ENCODE measurements around the gene IL17C.

The IL17C gene

DNA sequence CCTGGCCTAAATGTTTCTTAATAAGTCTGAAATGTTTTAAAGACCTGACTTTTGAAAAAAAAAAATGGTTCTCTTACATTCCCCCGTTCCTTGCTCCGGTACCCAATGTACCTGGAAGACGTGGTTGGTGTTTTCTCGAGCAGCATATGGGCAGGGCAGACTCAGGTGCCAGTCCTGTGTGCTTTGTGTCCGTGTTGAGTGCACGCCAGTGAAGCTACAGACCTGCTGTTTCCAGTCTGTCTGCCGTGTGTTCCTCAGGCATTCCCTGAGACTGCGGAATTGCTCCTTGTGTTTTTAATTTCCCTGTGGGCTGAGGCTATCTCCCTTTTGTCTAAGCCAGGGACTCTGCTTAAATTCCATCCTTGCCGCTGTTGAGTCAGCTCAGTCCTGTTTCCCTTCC lies 11.7 kb upstream of the IL17C start:
- Histone ChIP-seq H3K9ac (peak overlapping the region in 4 of 11 experiments; percentile 14 to 83 (median 54); a peak in 2 of 22 replicates), H3K27me3 (no peaks in the 10 kb centered on the region), H3K36me3 (peaks cover 68 to 97% (median 87%) of the 10 kb centered on the region in 11 experiments), H3K27ac (peak overlapping the region in 5 of 11 experiments; percentile 7 to 97 (median 92); a peak in 8 of 22 replicates), H3K4me2 (peak overlapping the region in 8 of 11 experiments; percentile 75 to 99 (median 89); a peak in 10 of 22 replicates), H3K4me3 (no peak overlapping the region), H4K20me1 (peaks cover 0 to 64% (median 18%) of the 10 kb centered on the region in 11 experiments; a peak in 12 of 22 replicates), H3K4me1 (peaks cover 36 to 80% (median 68%) of the 10 kb centered on the region in 10 experiments), H3K9me3 (replicated peaks in 1 of 11) (no peaks in the 10 kb centered on the region)
- TF ChIP-seq Cebpa-rat (IDR thresholded peaks at IDR 0.05), result no peak

DNA sequence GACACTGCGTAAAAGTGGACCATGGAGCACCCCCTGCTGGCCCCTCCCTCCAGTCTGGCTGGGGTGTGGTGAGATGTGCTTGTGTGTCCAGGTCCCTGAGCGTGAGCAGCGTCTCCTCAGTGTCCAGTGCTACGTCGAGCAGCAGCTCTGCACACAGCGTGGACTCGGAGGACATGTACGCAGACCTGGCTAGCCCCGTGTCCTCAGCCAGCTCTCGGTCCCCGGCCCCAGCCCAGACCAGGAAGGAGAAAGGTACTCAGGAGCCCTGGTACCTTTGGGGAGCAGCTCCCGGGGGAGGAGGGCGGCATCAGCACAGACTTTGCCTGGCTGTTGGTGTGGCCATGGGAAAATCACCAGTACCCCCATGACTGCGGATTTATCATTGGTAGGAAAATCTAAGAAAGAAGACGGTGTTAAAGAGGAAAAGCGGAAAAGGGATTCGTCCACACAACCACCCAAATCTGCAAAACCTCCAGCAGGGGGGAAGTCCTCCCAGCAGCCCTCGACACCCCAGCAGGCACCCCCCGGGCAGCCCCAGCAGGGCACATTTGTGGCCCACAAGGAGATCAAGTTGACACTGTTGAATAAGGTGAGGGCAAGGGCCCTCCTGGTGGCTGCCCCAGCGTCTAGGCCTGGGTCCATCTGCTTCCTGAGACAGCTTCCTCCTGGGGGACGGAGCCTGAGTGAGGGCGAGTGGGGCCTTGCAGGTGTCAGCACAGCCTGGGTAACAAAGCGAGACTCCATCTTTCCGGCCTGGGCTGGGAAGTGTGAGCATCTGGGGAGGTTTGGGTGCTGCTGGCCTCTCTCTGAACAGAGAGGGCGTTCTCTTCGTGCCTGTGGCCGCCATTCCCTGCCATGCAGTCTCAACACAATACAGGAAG lies 10.6 kb upstream of the IL17C start:
- H3K27me3 ChIP-seq, result no peaks in the 10 kb centered on the region
- H3K9ac ChIP-seq, result peak overlapping the region; percentile 60 to 83 (median 71); a peak in 21 of 22 replicates
- H3K27ac ChIP-seq, result peak overlapping the region; percentile 59 to 97 (median 86); a peak in 21 of 22 replicates
- H3K9me3 ChIP-seq (replicated peaks in 1 of 11), result no peaks in the 10 kb centered on the region
- H3K4me3 ChIP-seq, result peak overlapping the region in 3 of 10 experiments; percentile 2 to 38 (median 9); a peak in 4 of 20 replicates
- H3K36me3 ChIP-seq, result peaks cover 65 to 95% (median 86%) of the 10 kb centered on the region in 11 experiments
- H4K20me1 ChIP-seq, result peaks cover 0 to 64% (median 17%) of the 10 kb centered on the region in 11 experiments; a peak in 16 of 22 replicates
- no peak for TF ChIP-seq Cebpa-rat (IDR thresholded peaks at IDR 0.05)
- H3K4me1 ChIP-seq, result peaks cover 46 to 91% (median 80%) of the 10 kb centered on the region in 10 experiments
- peak overlapping the region; percentile 75 to 99 (median 89) for H3K4me2 ChIP-seq

DNA sequence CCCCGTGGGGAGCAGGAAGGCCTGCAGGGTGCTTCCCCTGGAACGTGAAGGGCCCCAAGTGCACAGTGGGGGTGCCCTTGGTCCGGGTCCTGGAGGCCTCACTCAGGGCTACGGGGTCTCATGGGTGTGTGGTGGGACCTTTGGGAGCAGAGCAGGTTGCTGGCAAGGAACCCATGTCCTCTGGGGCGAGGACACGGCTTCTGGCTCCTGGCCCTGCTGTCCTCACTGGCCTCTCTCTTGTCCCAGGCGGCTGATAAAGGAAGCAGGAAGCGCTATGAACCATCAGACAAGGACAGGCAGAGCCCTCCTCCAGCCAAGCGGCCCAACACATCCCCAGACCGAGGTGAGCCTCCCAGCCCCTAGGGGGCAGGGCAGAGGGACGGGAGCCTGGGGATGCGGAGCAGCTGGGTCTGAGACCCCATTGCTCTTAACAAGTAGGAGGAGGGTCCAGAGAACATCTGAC lies 9.8 kb upstream of the IL17C start:
- peaks cover 58 to 88% (median 79%) of the 10 kb centered on the region in 11 experiments for H3K36me3 ChIP-seq
- no peak for TF ChIP-seq Cebpa-rat (IDR thresholded peaks at IDR 0.05)
- peak overlapping the region; percentile 75 to 99 (median 89) for H3K4me2 ChIP-seq
- H3K4me3 ChIP-seq, result peak overlapping the region in 3 of 10 experiments; percentile 2 to 38 (median 9); a peak in 5 of 20 replicates
- no peaks in the 10 kb centered on the region for H3K9me3 ChIP-seq (replicated peaks in 1 of 11)
- no peaks in the 10 kb centered on the region for H3K27me3 ChIP-seq
- H3K4me1 ChIP-seq, result peaks cover 53 to 99% (median 87%) of the 10 kb centered on the region in 10 experiments
- H4K20me1 ChIP-seq, result peaks cover 0 to 64% (median 25%) of the 10 kb centered on the region in 11 experiments; a peak in 18 of 22 replicates
- H3K27ac ChIP-seq, result peak overlapping the region; percentile 59 to 97 (median 86); a peak in 21 of 22 replicates
- peak overlapping the region; percentile 60 to 83 (median 71); a peak in 21 of 22 replicates for H3K9ac ChIP-seq

DNA sequence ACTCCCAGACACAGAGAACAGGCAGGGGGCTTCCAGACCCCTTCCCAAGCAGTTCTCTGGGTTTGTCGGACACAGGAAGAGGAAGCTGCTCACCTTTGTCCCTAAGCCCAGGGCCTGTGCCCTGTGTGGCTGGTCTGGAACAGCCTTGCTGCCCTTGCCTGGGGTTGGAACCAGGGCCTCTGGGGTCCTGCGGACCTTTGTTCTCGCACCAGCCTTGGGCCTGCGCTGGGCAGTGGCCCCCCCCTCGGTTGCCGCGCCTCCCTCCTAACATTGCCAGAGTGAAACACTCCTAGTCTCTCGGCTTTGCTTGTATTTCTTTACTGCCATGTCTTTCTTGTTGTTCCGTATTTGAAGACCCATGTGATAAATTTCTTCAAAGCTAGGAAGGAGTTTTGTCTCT lies 8.5 kb upstream of the IL17C start:
- H3K4me2 ChIP-seq, result peak overlapping the region in 8 of 11 experiments; percentile 16 to 99 (median 90); a peak in 13 of 22 replicates
- TF ChIP-seq Cebpa-rat (IDR thresholded peaks at IDR 0.05), result no peak
- H3K27ac ChIP-seq, result peak overlapping the region in 6 of 11 experiments; percentile 2 to 97 (median 46); a peak in 7 of 22 replicates
- no peaks in the 10 kb centered on the region for H3K9me3 ChIP-seq (replicated peaks in 1 of 11)
- H4K20me1 ChIP-seq, result peaks cover 0 to 56% (median 30%) of the 10 kb centered on the region in 11 experiments; a peak in 18 of 22 replicates
- 0 out of 22 replicates have a peak, but pooled peaks cover 0 to under 1% (median 0%) of the 10 kb centered on the region in 11 experiments for H3K27me3 ChIP-seq
- H3K4me1 ChIP-seq, result peaks cover 54 to 100% (median 90%) of the 10 kb centered on the region in 10 experiments
- H3K9ac ChIP-seq, result peak overlapping the region in 8 of 11 experiments; percentile 4 to 42 (median 20); a peak in 7 of 22 replicates
- H3K36me3 ChIP-seq, result peaks cover 45 to 75% (median 66%) of the 10 kb centered on the region in 11 experiments
- H3K4me3 ChIP-seq, result no peak overlapping the region

DNA sequence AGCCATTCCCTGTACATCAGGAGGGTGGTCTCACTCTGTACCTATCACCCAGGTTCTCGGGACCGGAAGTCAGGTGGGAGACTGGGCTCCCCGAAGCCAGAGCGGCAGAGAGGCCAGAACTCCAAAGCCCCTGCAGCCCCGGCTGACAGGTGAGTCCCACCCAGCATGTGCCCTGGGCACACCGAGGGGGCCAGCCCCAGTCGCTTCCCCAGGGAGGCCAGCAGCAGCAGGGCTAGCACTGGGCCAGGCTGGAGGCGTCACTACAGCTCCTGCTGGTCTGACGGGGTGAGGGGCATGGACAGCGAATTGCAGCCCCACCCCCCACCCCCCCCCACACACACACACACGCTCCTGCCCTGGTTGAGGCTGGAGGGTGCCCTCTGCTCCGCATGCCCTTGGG lies 7.9 kb upstream of the IL17C start:
- peaks cover 39 to 69% (median 60%) of the 10 kb centered on the region in 11 experiments for H3K36me3 ChIP-seq
- peaks cover 0 to 6% (median 2%) of the 10 kb centered on the region in 11 experiments; a peak in 15 of 22 replicates for H3K27me3 ChIP-seq
- peak overlapping the region in 10 of 11 experiments; percentile 1 to 100 (median 95); a peak in 16 of 22 replicates for H3K4me2 ChIP-seq
- H3K4me1 ChIP-seq, result peaks cover 60 to 100% (median 90%) of the 10 kb centered on the region in 10 experiments
- peaks cover 0 to 56% (median 30%) of the 10 kb centered on the region in 11 experiments; a peak in 18 of 22 replicates for H4K20me1 ChIP-seq
- H3K9ac ChIP-seq, result peak overlapping the region in 6 of 11 experiments; percentile 4 to 49 (median 30); a peak in 4 of 22 replicates
- no peaks in the 10 kb centered on the region for H3K9me3 ChIP-seq (replicated peaks in 1 of 11)
- peak overlapping the region in 4 of 11 experiments; percentile 14 to 97 (median 75); a peak in 7 of 22 replicates for H3K27ac ChIP-seq
- no peak for TF ChIP-seq Cebpa-rat (IDR thresholded peaks at IDR 0.05)
- no peak overlapping the region for H3K4me3 ChIP-seq

DNA sequence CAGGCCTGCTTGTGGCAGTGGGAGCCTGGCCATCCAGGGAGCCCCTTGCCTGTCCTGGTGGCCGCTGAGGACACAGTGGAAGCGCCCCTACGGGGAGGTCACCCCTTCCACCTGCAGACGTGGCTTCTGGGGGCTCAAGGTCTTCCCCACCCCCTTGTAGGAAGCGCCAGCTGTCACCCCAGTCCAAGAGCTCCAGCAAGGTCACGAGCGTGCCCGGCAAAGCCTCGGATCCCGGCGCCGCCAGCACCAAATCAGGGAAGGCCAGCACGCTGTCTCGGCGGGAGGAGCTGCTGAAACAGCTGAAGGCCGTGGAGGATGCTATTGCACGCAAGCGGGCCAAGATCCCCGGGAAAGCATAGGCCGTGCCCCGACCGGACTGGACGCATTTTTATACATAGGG lies 7.4 kb upstream of the IL17C start:
- H3K4me1 ChIP-seq, result peaks cover 65 to 100% (median 95%) of the 10 kb centered on the region in 10 experiments
- peak overlapping the region in 3 of 11 experiments; percentile 3 to 37 (median 14); a peak in 3 of 22 replicates for H3K27ac ChIP-seq
- no peak for TF ChIP-seq Cebpa-rat (IDR thresholded peaks at IDR 0.05)
- H3K9ac ChIP-seq, result peak overlapping the region in 9 of 11 experiments; percentile 2 to 49 (median 34); a peak in 8 of 22 replicates
- H3K4me3 ChIP-seq, result no peak overlapping the region
- peaks cover 0 to 57% (median 35%) of the 10 kb centered on the region in 11 experiments; a peak in 18 of 22 replicates for H4K20me1 ChIP-seq
- no peaks in the 10 kb centered on the region for H3K9me3 ChIP-seq (replicated peaks in 1 of 11)
- H3K27me3 ChIP-seq, result peaks cover 0 to 11% (median 7%) of the 10 kb centered on the region in 11 experiments; a peak in 19 of 22 replicates
- peaks cover 34 to 64% (median 55%) of the 10 kb centered on the region in 11 experiments for H3K36me3 ChIP-seq
- peak overlapping the region; percentile 81 to 100 (median 96) for H3K4me2 ChIP-seq

DNA sequence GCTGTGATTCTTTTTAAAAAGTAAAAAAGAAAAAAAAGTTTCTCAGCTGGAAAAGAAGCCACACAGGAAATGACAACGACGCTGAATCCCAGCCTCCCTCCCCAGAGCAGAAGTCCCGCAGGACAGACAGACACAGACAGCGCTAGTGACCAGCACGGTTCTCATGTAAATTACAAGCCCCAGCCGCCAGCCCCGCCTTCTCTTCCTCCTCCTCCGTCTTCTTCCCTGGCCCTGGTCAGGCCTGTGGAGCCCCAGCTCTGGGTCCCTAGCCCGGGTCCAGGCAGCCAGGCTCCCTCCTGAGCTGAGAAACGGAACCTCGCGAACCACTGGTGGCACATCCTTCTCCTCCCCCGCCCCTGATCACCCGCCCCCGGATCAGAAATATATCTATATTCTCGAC lies 7.0 kb upstream of the IL17C start:
- H3K4me2 ChIP-seq, result peak overlapping the region; percentile 81 to 100 (median 96)
- peaks cover 29 to 59% (median 51%) of the 10 kb centered on the region in 11 experiments for H3K36me3 ChIP-seq
- peaks cover 0 to 62% (median 36%) of the 10 kb centered on the region in 11 experiments; a peak in 18 of 22 replicates for H4K20me1 ChIP-seq
- H3K27ac ChIP-seq, result peak overlapping the region in 3 of 11 experiments; percentile 3 to 37 (median 14); a peak in 2 of 22 replicates
- H3K27me3 ChIP-seq, result peaks cover 0 to 16% (median 12%) of the 10 kb centered on the region in 11 experiments; a peak in 19 of 22 replicates
- H3K9ac ChIP-seq, result peak overlapping the region in 9 of 11 experiments; percentile 2 to 49 (median 34); a peak in 7 of 22 replicates
- H3K4me1 ChIP-seq, result peaks cover 70 to 100% (median 99%) of the 10 kb centered on the region in 10 experiments
- no peak for TF ChIP-seq Cebpa-rat (IDR thresholded peaks at IDR 0.05)
- H3K9me3 ChIP-seq (replicated peaks in 1 of 11), result no peaks in the 10 kb centered on the region
- no peak overlapping the region for H3K4me3 ChIP-seq
